ENCODE measurements around the gene BCDIN3D.
"Not testable (repeated sequence)": the region's sequence is repeated elsewhere in the genome, so short reads cannot be mapped to it uniquely, and the experiment has no call there.

Gene BCDIN3D

GRCh38 chr12:49881415-49882247 is 38.7 kb upstream of the BCDIN3D start:
- TF ChIP-seq CTCF (conservative IDR thresholded peaks at IDR 0.05), result no peak
- no peak for TF ChIP-seq ZFX (IDR thresholded peaks at IDR 0.05)
- H3K27ac ChIP-seq, result no peak overlapping the region

- no peak overlapping the region for H3K27ac ChIP-seq
- TF ChIP-seq CTCF (conservative IDR thresholded peaks at IDR 0.05), result no peak
- no peak for TF ChIP-seq ZFX (IDR thresholded peaks at IDR 0.05)
Measured at GRCh38 chr12:49880756-49881414, 38.0 kb upstream of the BCDIN3D start.

GRCh38 chr12:49879065-49879464 is 36.2 kb upstream of the BCDIN3D start:
- not testable (repeated sequence) for H3K27ac ChIP-seq

- no peak for TF ChIP-seq CTCF (conservative IDR thresholded peaks at IDR 0.05)
- no peak for TF ChIP-seq ZFX (IDR thresholded peaks at IDR 0.05)
- H3K27ac ChIP-seq, result no peak overlapping the region
Measured at GRCh38 chr12:49878021-49878420, 35.1 kb upstream of the BCDIN3D start.

- H3K27ac ChIP-seq, result no peak overlapping the region
- TF ChIP-seq ZFX (IDR thresholded peaks at IDR 0.05) (no peak), CTCF (conservative IDR thresholded peaks at IDR 0.05) (no peak)
Measured at GRCh38 chr12:49877066-49877465, 34.2 kb upstream of the BCDIN3D start.

GRCh38 chr12:49876070-49876469 is 33.2 kb upstream of the BCDIN3D start:
- TF ChIP-seq CTCF (conservative IDR thresholded peaks at IDR 0.05), result no peak
- TF ChIP-seq ZFX (IDR thresholded peaks at IDR 0.05), result no peak

GRCh38 chr12:49875115-49875720 is 32.3 kb upstream of the BCDIN3D start:
- no peak overlapping the region for H3K27ac ChIP-seq
- no peak for TF ChIP-seq CTCF (conservative IDR thresholded peaks at IDR 0.05)
- no peak for TF ChIP-seq ZFX (IDR thresholded peaks at IDR 0.05)

More at GRCh38 chr12:49876070-49876469, 33.2 kb upstream of the BCDIN3D start:
- no peak overlapping the region for H3K27ac ChIP-seq

Measured in C4-2B (cell line).